Gastrocnemius medialis (tissue), 4 donors: ENCODE results near the gene CCDC174. TPM values are rescaled to one million over a fixed set of nuclear protein-coding genes. Genes with fewer than 3 reads are reported as not detected.

Experiments
- ATAC-seq, 2 donors: fragments of 150-250 bp; one replicate each; pipeline ENCODE4 v1.9.1; 2016
- DNase-seq, 2 donors: peaks; one replicate each; pipeline ENCODE4 v3.0.0-alpha.2; 2019
- H3K27ac ChIP-seq, 4 donors: fragments of 200-600 bp; sonication (generic); 1 replicate in 1 of 4; 2 replicates in 3 of 4; pipeline ENCODE4 v1.5.1; 2016 to 2018; ENCODE audit warnings: mild to moderate bottlenecking in 2 of 4, moderate library complexity in 1 of 4
- H3K27me3 ChIP-seq, 3 donors: fragments of 200-600 bp; sonication (generic) in 2 of 3; 1 replicate in 1 of 3; 2 replicates in 2 of 3; pipeline versions ENCODE4 v1.5.1 to v1.6.0; 2016 to 2019; ENCODE audit warnings: mild to moderate bottlenecking in 1 of 3, moderate library complexity in 1 of 3
- H3K36me3 ChIP-seq, 2 donors: fragments of 200-600 bp; sonication (generic) in 1 of 2; one replicate each; pipeline ENCODE4 v1.5.1; 2017 to 2018
- H3K4me1 ChIP-seq, 2 donors: fragments of 200-600 bp; sonication (generic) in 1 of 2; one replicate each; pipeline ENCODE4 v1.5.1; 2016 to 2017; ENCODE audit warnings: mild to moderate bottlenecking in 2 of 2
- H3K4me3 ChIP-seq, 4 donors: fragments of 200-600 bp; sonication (generic) in 3 of 4; 1 replicate in 1 of 4; 2 replicates in 3 of 4; pipeline ENCODE4 v1.5.1; 2016 to 2019; ENCODE audit warnings: mild to moderate bottlenecking in 2 of 4
- H3K9me3 ChIP-seq, 3 donors: fragments of 200-600 bp; sonication (generic) in 2 of 3; 1 replicate in 1 of 3; 2 replicates in 2 of 3; pipeline ENCODE4 v1.5.1; 2016 to 2019
- POLR2A ChIP-seq, 2 donors: fragments of 450-650 bp; IDR thresholded peaks; one replicate each; pipeline ENCODE4 v1.6.1; 2017; ENCODE audit warnings: antibody characterized with exemption in 2 of 2, mild to moderate bottlenecking in 2 of 2, moderate library complexity in 2 of 2
- in situ Hi-C, 4 donors: fragments of 200-750 bp; cut with MboI; loops; one replicate each; pipeline versions ENCODE4 v1.15.0 to v1.8.0; 2017; ENCODE audit warnings: low sequenced_read_pairs in 4 of 4
- intact Hi-C: fragments of 100-400 bp; cut with DNase I; formaldehyde crosslinking; loops from one replicate; pipeline ENCODE4 v1.15.1; 2023; ENCODE audit warnings: low total_unique reads
- total RNA-seq, 4 donors: library from RNA; depleted of rRNA; stranded (reverse); fragments of >200 nt; gene quantifications; one replicate each; pipeline versions ENCODE4 v1.1.0 to v1.2.3, GENCODE V29; 2016
- TF ChIP-seq, protein P1 (sequence below), 5 experiments: fragments of 450-650 bp in 3 of 5; fragments of 200-600 bp in 2 of 5; sonication (generic) in 2 of 5; IDR thresholded peaks in 4 of 5; conservative IDR thresholded peaks in 1 of 5; 1 replicate in 4 of 5; 2 replicates in 1 of 5; pipeline ENCODE4 v1.5.1; 2016 to 2019; ENCODE audit warnings: antibody characterized with exemption in 5 of 5, mild to moderate bottlenecking in 3 of 5, moderate library complexity in 3 of 5

The CCDC174 gene
- total RNA-seq, 4 donors from 2014 or later = 11.1 to 22.2 (median 14.8) TPM

DNA sequence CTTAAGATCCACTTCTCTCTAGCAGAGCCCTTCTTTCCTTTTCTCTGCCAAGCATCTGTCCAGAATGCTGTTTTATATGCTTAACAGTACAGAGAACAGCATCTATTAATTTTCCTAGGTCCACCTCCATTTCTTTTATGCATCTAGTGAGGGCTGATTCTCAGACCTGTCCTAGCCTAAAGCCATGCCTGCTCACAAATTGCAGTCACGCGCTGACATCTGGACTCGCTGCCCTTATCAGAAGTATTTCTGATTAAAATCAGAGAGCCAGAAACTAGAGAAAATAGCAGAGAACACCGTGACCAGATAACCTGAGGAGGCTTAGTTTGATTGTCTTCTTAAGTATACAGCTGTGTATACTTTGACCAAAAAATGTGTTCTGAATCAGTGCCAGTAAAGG is 25.3 kb downstream of the CCDC174 start:
- TF ChIP-seq, protein P1, sequence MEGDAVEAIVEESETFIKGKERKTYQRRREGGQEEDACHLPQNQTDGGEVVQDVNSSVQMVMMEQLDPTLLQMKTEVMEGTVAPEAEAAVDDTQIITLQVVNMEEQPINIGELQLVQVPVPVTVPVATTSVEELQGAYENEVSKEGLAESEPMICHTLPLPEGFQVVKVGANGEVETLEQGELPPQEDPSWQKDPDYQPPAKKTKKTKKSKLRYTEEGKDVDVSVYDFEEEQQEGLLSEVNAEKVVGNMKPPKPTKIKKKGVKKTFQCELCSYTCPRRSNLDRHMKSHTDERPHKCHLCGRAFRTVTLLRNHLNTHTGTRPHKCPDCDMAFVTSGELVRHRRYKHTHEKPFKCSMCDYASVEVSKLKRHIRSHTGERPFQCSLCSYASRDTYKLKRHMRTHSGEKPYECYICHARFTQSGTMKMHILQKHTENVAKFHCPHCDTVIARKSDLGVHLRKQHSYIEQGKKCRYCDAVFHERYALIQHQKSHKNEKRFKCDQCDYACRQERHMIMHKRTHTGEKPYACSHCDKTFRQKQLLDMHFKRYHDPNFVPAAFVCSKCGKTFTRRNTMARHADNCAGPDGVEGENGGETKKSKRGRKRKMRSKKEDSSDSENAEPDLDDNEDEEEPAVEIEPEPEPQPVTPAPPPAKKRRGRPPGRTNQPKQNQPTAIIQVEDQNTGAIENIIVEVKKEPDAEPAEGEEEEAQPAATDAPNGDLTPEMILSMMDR (IDR thresholded peaks at IDR 0.05 in 4 of 5, conservative IDR thresholded peaks at IDR 0.05 in 1 of 5) = no peak
- no peak for TF ChIP-seq POLR2A (IDR thresholded peaks at IDR 0.05)
- H3K9me3 ChIP-seq = no peaks in the 10 kb centered on the region

DNA sequence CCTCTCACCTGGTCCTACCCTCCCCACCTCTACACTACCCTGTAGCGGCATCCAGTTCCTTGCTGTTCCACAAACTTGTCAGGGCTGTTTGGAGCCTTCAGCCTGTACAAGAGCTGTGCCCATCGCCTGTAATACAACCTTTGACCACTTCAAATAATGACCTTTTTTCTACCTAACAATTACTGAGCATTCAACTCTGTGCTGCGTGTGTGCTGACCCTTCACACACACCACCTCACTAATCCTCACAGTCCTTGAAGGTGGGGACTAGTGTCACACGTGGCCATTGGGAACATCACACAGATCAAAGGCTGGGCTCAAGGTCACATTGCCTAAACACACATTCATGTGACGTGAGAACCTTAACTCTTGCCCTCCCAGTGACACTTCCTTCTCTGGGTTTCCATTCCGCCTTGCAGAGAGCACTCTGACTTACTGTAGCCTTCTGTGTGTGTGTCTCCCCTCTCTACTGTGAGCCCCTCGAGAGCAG is 26.5 kb downstream of the CCDC174 start:
- Histone ChIP-seq H3K27me3 (no peaks in the 10 kb centered on the region), H3K4me1 (no peaks in the 10 kb centered on the region), H3K9me3 (no peaks in the 10 kb centered on the region), H3K27ac (no peak overlapping the region), H3K4me3 (no peak overlapping the region), H3K36me3 (peaks cover 0 to 6% of the 10 kb centered on the region in 2 donors)
- intact Hi-C loops = no loop called here
- TF ChIP-seq POLR2A (IDR thresholded peaks at IDR 0.05) = no peak
- TF ChIP-seq, protein P1 (IDR thresholded peaks at IDR 0.05 in 4 of 5, conservative IDR thresholded peaks at IDR 0.05 in 1 of 5) = no peak
- ATAC-seq = no peak
- in situ Hi-C loops = loop anchor here in 1 of 4 donors (10.0 kb wide), 1 partner anchor 247 kb away; no protein-coding TSS in a partner anchor
- DNase-seq = no peak

More for the DNA sequence above, 25.3 kb downstream of the CCDC174 start:
- Histone ChIP-seq H3K4me1 (no peaks in the 10 kb centered on the region), H3K36me3 (peaks cover 0 to 17% of the 10 kb centered on the region in 2 donors), H3K4me3 (no peak overlapping the region), H3K27ac (no peak overlapping the region), H3K27me3 (no peaks in the 10 kb centered on the region)
- ATAC-seq = no peak
- in situ Hi-C loops (loop anchor here in 1 of 4 donors (10.0 kb wide), 1 partner anchor 248 kb away; no protein-coding TSS in a partner anchor), intact Hi-C loops (no loop called here)
- no peak for DNase-seq

DNA sequence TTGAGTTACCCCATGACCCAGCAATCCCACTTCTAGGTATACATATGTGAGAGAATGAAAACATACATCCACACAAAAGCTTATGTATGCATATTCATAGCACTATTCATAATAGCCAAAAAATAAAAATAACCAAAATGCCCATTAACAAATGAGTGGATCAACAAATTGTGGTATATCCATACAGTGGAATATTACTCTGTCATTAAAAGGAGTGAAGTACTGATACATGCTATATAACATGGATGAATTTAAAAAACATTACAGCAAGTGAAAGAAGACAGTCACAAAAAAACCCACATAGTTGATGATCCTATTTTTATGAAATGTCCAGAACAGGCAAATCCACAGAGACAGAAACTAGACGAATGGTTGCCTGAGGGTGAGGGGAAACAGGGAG is 28.6 kb downstream of the CCDC174 start:
- no peaks in the 10 kb centered on the region for H3K4me1 ChIP-seq
- TF ChIP-seq, protein P1 (IDR thresholded peaks at IDR 0.05 in 4 of 5, conservative IDR thresholded peaks at IDR 0.05 in 1 of 5) = no peak
- TF ChIP-seq POLR2A (IDR thresholded peaks at IDR 0.05) = no peak
- intact Hi-C loops (no loop called here), in situ Hi-C loops (no loop called here)
- H3K4me3 ChIP-seq = no peak overlapping the region
- no peaks in the 10 kb centered on the region for H3K9me3 ChIP-seq
- no peak overlapping the region for H3K27ac ChIP-seq
- H3K36me3 ChIP-seq = no peaks in the 10 kb centered on the region
- ATAC-seq (no peak), DNase-seq (no peak)
- H3K27me3 ChIP-seq = no peaks in the 10 kb centered on the region

DNA sequence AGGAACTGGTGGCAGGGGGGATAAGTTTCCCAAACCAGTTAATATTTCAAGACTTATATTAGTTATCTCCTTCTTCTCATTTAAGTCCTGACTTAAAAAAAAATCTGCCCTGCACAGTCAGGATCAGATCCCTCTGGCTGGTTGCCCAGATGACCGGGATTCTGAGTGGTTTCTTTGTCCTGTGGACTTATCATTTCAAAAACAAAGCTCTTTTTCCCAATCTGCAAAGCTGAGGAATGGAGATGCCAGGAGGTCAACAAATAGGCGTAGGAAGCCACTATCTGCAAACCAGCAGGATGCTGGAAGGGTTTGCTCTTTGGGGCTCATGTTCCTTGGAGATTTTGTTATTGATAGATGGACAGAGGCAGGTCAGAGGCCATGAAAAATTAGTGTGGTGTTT is 29.2 kb downstream of the CCDC174 start:
- in situ Hi-C loops = no loop called here
- H3K4me3 ChIP-seq = no peak overlapping the region
- intact Hi-C loops = no loop called here
- no peak overlapping the region for H3K27ac ChIP-seq
- no peak for ATAC-seq
- no peaks in the 10 kb centered on the region for H3K27me3 ChIP-seq
- no peaks in the 10 kb centered on the region for H3K4me1 ChIP-seq
- H3K36me3 ChIP-seq = no peaks in the 10 kb centered on the region
- TF ChIP-seq, protein P1 (IDR thresholded peaks at IDR 0.05 in 4 of 5, conservative IDR thresholded peaks at IDR 0.05 in 1 of 5) = no peak
- no peak for TF ChIP-seq POLR2A (IDR thresholded peaks at IDR 0.05)
- no peaks in the 10 kb centered on the region for H3K9me3 ChIP-seq
- DNase-seq = no peak

DNA sequence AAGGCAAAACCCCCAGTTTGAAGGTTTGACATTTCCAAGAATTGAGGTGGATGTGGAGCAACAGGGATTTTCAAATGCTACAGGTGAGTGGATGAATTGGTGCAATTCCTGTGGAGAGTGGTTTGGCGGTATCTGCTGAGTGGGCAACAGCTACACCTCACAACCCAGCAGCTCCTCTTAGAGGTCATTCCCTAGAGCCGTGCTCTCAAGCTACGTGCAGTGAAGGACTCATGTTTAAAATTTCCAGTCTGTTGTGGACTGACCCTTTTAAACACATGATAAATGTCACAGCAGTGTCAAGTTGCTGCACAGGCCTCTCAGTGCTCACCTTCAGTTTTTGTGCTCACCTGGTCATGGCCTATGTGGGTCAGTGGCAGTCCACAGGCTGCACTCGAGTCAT is 32.9 kb downstream of the CCDC174 start:
- H3K4me1 ChIP-seq = no peaks in the 10 kb centered on the region
- ATAC-seq (no peak), DNase-seq (no peak)
- in situ Hi-C loops = no loop called here
- H3K9me3 ChIP-seq = no peaks in the 10 kb centered on the region
- intact Hi-C loops = no loop called here
- H3K27ac ChIP-seq = no peak overlapping the region
- H3K27me3 ChIP-seq = no peaks in the 10 kb centered on the region
- H3K36me3 ChIP-seq = no peaks in the 10 kb centered on the region
- TF ChIP-seq POLR2A (IDR thresholded peaks at IDR 0.05) = no peak
- TF ChIP-seq, protein P1 (IDR thresholded peaks at IDR 0.05 in 4 of 5, conservative IDR thresholded peaks at IDR 0.05 in 1 of 5) = no peak
- H3K4me3 ChIP-seq = no peak overlapping the region
